WI38 (cell line): Measurements from ENCODE around the gene EGR1.

Experiments used
- H3K4me3 ChIP-seq: 2 replicates; pipeline ENCODE4 v1.5.1; 2011; ENCODE audit warnings: low read depth, mild to moderate bottlenecking, control low read depth, low read length
- CTCF ChIP-seq: IDR thresholded peaks from 2 replicates; pipeline ENCODE4 v1.5.1; 2012; ENCODE audit warnings: low read depth, mild to moderate bottlenecking, control low read depth, low read length

EGR1 gene

GRCh38 chr5:138461343-138462125, 3.7 kb upstream of the EGR1 start:
- H3K4me3 ChIP-seq, result no peak overlapping the region
- no peak for TF ChIP-seq CTCF

- no peak for TF ChIP-seq CTCF
- peak overlapping the region; percentile 82 for H3K4me3 ChIP-seq
These were observed 1.8 kb upstream of the EGR1 start for GRCh38 chr5:138463419-138464007.

GRCh38 chr5:138464008-138464387, 1.3 kb upstream of the EGR1 start:
- TF ChIP-seq CTCF, result peak; percentile 70

GRCh38 chr5:138464388-138465260, 655 bp upstream of the EGR1 start:
- TF ChIP-seq CTCF, result no peak
- H3K4me3 ChIP-seq, result peak overlapping the region; percentile 82

More at GRCh38 chr5:138464008-138464387, 1.3 kb upstream of the EGR1 start:
- H3K4me3 ChIP-seq, result peak overlapping the region; percentile 82

- no peak for TF ChIP-seq CTCF
- peak overlapping the region; percentile 82 for H3K4me3 ChIP-seq
These were observed 1.0 kb downstream of the EGR1 start for GRCh38 chr5:138466125-138466899.

- H3K4me3 ChIP-seq, result peak overlapping the region; percentile 82
- TF ChIP-seq CTCF, result no peak
These were observed 1.8 kb downstream of the EGR1 start for GRCh38 chr5:138466900-138467710.
